IPS-NIHi7 (cell line): ENCODE measurements around the gene UNC119B.
"Not testable (repeated sequence)": the region's sequence is repeated elsewhere in the genome, so short reads cannot be mapped to it uniquely, and the experiment has no call there.

Experiments
- DNase-seq: peaks from one replicate; pipeline ENCODE4 v3.0.0; 2012; ENCODE audit warnings: mixed read lengths; ENCODE audit errors: extremely low spot score

The UNC119B gene

DNA sequence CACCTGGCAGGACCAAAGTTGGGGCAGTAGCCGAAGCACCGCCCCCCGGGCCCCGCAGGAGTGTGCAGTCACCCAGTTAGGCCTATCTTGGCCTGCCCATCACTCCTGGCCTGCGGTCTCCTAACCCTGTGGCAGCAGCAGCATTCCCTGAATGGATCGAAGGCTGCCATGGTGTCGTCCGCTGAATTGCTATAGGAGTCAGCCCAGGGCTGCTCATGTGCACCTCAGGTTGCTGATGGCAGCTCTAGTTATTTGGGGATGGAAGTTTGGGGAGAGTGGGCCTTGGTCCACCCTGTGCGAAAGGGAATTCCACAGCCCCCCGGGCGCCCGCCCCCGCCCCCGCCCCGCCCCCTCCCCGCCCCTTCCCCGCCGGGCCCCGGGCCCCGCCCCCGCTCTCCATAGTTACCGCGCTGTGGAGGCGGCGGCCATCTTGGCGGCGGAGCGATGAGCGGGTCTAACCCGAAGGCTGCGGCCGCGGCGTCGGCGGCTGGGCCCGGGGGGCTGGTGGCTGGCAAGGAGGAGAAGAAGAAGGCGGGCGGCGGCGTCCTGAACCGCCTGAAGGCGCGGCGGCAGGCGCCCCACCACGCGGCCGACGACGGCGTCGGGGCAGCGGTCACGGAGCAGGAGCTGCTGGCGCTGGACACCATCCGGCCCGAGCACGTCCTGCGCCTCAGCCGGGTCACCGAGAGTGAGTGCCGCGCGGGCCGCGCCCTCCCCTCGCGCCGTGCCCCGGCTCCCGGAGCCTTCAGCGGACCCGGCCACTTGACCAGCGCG is at the start of gene UNC119B:
Gene UNC119B, plus strand, starts transcription at position 428 of the 774 bp plus-strand sequence. Its CDS starts 17 bp downstream, at position 445.
- DNase-seq: peak; percentile 87

DNA sequence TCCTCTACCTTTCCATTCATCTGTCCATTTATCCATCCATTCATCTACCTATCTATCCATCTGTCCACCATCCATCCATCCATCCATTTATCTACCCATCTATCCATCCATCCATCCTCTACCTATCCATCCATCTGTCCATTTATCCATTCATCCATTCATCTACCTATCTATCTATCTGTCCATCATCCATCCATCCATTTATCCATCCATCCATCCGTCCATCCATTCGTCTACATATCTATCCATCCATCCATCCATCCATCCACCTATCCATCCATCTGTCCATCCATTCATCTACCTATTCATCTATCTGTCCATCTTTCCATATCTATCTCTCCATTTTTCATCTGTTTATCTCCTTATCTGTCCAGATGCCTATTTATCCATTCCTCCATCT is 48.8 kb upstream of the UNC119B start:
- DNase-seq: no peak

DNA sequence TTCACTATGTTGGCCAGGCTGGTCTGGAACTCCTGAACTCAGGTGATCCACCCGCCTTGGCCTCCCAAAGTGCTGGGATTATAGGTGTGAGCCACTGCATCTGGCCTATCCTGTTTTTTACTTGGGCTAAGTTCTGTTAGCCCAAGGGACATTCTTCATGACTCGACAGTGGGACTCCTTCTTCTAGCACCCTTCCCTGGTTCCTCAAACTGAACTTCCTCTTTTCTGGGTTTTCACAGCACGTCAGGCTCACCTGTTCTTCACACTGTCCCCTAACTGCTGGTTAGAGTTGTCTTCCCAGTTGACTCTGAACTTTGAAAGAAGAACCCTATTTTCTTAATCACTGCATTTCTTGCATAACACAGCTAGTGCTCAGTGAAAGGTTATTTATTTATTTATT is 47.4 kb upstream of the UNC119B start:
- no peak for DNase-seq

DNA sequence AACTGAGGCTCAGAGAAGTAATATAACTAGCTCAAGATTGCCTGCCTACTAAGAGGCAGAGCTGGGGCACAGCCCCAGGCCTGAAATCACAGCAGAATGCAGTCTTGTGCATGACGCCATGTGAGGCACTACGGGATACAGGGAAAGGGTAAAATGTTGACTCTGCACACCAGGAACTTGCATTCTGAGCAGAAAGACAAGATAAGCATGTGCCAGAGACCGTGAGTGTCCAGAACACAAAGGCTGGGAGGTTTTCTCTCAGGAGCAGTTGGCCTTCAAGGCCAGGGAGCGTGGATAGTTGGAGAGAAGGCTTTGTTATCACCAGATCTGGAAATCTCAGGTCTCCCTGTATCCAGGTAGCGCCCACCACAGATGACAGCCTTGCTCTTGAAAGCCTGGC is 46.5 kb upstream of the UNC119B start:
- no peak for DNase-seq

DNA sequence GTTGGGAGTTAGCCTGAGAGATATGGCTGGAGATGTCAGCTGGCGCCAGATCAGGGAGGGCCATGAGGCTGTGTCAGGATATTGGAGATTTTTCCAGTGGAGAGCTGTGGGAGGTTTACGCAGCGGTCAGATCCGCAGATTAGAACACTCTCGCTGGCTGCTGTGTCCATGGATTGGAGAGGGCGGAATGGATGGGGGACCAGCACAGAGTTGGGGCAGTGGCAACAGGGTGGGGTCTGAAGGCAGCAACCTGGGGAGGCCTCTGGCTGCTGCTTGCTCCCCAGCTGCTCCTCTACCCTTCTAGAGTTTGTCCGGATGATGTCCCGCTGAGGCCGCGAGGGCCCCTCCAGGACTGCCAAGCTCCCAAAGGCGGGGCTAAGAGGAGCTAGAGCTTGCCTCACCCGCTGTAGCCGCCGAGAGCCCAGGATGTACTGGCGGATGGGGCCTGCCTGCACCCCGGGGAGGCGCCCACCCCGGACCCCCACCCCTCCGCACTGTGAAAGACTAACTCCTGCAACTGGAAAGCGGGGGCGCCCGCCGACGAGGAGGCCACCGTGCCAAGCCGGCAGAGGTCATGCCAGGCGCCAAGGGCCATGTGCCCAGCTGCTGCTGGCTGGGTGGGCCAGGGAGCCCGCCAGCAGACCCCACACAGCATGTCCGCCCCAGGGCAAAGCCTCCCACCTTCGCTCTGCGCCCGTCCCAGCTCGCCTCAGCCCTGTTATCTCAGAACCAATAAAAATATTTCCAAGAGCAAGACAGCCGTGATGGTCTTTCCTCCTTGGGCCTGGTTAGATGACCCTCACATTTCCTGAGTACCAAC is 43.5 kb upstream of the UNC119B start:
- DNase-seq: no peak

DNA sequence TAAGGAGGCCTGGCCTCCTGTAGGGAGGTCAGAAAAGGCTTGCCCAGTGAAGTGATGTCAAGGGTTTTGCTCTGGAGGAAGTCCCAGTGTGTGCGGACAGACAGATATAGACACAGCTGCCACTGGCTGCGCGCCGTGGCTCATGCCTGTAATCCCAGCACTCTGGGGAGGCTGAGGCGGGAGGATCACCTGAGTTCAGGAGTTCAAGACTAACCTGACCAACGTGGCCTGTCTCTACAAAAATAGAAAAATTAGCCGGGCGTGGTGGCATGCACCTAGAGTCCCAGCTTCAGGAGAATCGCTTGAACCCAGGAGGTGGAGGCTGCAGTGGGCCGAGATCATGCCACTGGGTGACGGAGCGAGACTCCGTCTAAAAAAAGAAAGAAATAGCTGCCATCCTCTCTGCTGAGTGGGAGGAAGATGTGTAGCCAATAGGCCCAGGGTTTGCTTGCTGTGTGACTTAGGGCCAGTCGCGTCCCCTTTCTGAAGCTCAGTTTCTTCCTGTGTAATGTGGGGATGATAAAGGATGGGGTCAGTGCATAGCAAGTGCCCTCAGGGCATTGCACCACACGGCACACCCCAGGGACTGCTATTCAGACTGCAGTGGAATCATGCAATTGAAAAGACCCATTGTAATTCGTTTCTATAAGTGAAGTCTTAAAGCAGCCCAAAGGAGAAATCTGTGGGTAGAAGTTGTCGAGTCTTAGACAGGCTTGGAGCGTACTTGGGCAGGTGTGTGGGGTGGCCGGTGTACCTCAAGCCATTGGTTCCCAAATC is 42.0 kb upstream of the UNC119B start:
- DNase-seq: peak; percentile 46

DNA sequence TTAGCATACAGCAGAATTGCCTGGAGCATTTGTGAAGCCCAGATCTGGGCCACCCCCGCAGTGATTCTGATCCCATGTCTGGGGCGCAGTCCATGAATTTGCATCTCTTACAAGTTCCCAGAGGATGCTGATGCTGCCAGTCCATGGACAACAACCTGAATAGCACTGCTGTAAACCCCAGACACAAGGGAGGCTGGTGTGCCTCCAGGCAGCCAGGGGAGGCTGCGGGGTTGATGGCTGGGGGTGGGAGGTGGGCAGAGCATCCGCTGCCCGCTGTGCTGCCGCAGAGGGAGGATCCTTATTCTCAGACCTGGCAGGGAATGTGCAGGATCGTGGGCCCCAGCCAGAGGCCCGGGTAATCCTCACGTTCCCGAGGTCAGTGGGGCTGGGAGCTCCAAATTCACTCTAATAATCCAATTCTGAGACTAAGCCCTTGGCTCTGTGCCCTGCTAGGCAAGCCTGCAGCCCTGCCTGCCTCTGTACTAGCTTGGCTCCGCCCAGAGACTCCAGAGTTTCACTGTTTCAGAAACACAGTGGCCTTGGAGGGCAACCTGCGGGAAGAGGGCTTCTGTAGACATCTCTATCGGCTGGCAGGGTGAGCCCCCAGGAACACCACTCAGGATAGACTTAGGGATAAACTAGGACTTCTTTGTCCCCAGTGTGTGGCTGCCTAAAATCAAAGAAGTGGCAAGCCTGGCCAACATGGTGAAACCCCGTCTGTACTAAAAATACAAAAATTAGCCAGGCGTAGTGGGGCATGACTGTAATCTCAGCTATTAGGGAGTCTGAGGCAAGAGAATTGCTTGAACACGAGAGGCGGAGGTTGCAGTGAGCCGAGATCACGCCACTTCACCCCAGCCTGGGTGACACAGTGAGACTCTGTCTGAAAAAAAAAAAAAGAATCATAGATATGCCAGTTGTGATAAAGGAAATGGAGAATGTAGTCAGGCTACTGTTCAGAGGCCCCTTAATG is 41.1 kb upstream of the UNC119B start:
- peak; percentile 43 for DNase-seq

DNA sequence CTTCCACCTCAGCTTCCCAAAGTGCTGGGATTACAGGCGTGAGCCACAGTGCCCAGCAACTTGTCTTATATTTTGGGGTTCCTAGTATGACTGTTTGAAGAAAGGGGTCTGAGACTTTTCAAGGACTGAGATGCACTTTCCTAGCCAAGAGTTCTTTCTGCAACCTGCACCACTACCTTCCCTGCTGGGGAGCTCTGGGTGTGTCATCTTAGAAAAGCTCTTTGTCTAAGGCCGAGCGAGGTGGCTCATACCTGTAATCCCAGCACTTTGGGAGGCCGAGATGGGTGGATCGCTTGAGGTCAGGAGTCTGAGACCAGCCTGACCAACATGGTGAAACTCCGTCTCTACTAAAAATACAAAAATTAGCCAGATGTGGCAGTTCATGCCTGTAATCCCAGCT is 40.0 kb upstream of the UNC119B start:
- DNase-seq: not testable (repeated sequence)

DNA sequence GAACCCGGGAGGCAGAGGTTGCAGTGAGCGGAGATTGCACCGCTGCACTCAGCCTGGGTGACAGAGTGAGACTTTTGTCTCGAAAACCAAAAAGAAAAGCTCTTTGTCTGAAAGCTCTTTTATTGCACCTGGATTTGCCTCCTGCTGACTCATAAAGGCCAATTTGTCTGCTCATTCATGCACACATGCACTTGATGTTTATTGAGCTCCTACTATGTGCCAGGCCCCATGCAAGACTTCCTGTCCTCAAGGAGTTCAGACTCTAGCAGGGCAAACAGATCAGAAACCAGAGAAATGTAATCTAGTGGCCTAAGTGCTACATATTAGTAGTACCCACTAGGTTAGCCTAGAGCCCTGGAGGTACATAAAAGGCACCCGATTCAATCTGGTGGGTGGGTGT is 39.6 kb upstream of the UNC119B start:
- no peak for DNase-seq

DNA sequence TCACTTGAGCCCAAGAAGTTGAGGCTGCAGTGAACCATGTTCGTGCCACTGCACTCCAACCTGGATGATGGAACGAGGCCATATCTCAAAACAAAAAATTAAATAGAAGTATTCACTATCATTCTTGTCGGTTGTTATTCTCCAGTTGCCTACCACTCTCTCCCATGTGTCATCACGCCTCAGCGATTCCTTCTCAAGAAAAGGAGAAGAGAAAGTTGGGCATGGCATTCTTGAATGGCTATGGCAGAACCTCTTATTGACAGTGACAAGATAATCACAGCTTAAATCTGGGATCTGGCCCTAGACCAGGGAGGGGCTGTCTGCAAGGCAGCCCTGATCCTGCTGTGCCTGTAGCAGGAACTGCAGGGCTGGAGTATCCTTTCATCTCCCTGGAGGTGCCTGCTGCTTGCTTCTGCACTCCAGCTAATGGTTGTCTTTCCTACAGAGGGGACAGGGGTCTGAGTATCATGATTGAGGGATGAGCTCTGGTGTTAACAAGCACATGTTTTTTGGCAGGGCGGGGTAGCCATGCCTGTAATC is 36.1 kb upstream of the UNC119B start:
- no peak for DNase-seq

DNA sequence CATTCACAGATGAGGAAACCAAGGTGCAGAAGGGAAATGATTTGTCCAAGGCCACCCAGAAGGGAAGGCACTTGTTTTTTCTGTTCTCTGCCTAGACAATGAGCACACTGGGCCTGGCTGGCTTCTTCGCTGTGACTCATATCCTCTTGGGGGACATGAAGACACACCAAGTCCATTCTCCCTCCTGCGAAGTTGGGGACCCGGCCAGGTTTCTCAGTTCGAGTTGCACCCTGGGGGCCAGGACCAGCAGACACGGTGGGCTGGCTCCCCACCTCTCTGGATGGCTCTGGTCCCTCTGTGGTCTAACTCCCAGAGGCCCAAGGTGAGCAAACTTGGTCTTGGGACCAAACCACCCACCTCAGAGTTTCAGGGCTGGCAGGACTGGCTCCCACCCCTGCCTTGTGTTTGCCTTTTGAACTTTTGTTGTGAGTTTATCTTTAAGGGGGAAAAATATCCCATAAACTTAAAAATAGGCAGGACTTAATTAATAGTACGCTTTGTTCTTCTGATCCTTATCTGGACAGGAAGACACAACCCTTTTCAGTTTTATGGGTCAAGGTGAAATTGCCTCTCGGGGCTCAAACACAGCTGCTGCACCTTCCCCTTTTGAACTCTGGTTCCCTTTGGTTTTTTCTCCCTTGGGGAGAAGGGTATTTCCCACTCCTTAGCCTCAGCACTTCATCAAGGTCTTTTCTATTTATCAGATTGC is 32.3 kb upstream of the UNC119B start:
- no peak for DNase-seq

DNA sequence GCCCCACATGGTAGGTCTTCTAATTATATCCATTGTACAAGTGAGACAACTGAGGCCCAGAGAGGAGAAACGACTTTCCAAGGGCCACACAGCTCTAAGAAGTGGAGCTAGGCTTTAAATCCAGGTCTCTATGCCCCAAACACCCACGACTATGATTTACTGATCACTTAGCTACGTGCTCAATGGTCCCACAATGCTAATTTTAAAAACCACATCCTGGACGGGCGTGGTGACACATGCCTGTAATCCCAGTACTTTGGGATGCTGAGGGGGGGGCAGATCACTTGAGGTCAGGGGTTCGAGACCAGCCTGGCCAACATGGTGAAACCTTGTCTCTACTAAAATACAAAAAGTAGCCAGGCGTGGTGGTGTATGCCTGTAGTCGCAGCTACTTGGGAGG is 31.7 kb upstream of the UNC119B start:
- no peak for DNase-seq

DNA sequence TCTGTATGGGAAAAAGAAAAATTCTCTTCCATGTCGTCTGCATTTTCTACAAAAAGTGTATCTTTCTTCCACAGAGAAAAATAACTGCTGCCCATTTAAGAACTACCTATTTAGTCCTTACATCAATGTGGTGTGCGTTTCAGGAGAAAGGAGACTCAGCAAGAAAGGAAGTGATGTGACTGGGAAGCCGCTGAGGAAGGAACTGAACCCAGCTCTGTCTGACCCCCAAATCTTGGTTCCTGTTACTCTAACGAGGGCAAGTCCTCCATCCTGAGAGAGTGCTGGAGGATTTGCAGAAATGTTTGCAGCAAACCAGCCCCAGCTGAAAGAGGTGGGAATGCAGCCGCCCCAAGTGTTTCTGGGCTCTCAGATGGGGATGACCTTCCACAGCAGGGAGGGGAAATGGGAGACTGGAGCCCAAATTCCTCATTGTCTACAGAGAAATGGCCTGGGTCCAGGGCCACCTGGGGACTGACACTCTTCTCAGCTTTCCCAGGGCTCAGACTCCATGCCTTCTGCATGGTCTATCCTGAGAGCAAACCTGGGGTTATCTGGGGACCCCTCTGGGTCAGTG is 30.0 kb upstream of the UNC119B start:
- no peak for DNase-seq

DNA sequence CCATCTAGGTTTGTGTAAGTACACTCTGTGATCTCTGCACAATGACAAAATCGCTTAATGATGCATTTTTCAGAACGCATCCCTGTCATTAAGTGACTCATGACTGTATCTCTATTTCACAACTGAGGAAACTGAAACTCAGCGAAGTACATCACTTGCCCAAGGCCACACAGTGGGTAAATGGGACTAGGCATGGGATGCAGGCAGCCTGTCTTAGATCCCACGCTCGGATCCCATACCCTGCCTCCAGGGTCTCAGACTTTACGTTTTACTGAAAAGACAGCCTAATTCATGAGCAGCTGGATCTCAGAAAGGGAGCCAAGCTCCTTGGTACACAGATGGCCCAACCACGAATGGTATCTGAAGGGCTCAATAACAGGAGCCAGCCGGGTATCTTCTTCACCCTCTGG is 25.7 kb upstream of the UNC119B start:
- DNase-seq: no peak

DNA sequence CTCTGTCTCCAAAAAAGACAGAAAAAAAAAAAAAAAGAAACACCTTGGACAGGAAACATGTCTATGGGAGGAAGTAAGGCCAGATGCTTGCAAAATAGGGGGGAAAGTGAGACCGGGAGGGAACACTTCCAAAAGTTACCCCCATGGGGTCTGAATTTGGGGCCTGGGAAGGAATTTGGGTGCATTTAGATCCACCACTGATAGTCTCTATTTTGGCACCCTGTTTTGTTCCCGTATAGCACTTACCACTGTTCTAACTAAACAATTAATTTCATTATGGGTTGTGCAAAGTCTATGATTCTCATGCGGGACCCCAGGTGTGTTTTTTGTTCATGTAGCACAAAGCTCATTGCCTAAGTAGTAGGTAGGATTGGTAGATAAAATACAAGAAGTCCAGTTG is 24.7 kb upstream of the UNC119B start:
- no peak for DNase-seq

DNA sequence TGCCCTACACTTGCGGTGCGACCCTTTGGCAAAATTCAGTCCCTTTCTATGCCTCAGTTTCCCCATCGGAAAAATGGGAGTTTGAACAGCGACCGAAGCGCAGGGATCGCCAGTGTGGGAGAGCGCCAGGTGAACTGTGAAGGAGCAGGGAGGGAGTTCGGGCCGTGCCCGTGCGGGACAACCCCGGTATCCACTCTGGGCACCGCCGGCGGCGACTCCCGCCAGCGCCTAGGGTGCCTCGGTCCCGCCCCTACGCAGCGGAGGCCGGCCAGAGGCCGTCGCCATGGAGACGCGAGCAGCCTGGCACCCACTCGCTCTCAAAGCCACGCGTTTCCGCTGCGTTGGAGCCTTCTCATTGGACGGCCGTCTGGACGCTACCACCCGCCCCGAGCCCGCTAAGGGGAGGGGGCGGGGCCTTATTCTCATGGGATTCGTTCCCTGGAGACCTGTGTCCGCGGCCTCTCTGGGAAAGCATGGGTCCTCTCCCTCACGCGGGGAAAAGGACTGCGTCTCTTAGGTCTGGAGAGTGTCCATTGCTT is 24.0 kb upstream of the UNC119B start:
- peak; percentile 98 for DNase-seq

DNA sequence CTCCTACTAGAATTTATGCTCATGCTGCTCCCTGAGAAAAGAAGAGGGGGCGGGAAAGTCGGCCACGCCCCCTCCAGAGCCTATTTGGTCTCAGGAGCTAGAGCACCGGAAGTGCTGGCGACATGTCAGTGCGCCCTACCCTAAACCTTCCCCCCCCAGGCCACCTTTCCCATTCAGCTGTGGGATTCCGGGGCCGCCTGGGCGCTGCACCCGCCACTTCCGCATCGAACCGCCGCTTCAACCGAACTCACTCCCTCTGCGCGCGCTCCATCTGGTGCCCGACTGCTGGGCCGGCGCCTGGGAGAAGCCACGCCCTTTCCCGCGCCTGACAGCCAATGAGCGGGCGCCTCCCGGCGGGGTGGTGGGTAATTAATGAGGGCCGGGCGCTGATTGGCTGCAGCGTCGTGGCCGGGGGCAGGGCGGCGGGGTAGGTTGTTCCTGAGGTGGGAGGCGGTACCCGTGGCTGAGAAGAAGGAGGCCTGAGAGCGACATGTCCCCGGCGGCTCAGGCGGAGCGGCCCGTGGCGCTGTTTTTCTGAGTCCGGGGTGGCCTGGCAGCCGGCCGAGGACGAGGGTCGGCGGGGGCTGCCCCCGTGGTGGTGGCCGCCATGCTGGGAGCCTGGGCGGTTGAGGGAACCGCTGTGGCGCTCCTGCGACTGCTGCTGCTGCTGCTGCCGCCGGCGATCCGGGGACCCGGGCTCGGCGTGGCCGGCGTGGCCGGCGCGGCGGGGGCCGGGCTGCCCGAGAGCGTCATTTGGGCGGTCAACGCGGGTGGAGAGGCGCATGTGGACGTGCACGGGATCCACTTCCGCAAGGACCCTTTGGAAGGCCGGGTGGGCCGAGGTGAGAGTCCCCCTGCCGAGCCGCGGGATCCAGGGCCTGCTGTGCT is 23.3 kb upstream of the UNC119B start, which contains the start of gene MLEC:
Gene MLEC, plus strand, starts transcription at position 460 of the 888 bp plus-strand sequence. Its CDS starts 148 bp downstream, at position 608.
- peak; percentile 100 for DNase-seq

DNA sequence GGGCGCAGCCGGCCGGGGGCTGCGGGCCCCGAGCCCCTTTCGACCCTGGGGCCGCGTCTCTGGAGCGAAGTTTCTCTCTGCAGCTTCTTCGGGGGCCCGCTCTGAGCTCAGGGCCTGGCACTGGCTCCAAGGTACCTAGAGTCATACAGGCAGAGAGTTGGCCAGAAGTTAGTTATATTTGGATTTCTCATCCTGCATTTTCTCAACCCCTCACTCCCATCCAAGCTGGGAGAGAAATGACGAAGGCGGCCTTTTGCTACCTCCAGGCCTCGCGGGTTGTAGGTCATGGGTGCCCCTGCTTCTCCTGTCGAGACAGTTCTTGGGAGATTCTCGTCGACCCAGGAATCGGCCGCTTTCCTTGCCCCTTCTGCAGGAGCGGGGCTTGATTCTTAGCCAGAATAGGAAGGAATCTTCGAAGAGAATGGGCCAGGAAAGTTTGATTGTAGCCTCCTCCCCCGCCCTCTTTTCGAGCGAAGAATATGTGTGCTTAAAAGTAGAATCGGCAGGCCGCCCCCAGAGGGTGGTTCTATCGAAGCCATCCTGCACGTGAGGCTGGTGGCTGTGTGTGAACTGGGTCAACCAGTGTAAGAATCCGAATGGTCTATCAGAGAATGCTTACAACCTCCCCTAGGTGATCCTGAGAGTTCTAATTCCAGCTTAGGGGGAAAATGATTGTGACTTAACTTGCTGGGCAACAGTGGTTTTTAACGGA is 22.5 kb upstream of the UNC119B start:
- no peak for DNase-seq
